Skin of body (tissue), 3 donors: Measurements from ENCODE around the gene AP1M2. TPM values are rescaled to one million over a fixed set of nuclear protein-coding genes. Genes with fewer than 3 reads are reported as not detected.
"Not testable (repeated sequence)": the region's sequence is repeated elsewhere in the genome, so short reads cannot be mapped to it uniquely, and the experiment has no call there.

Experiments
- DNase-seq: peaks from one replicate; lab custom pipeline; 2025; lab: John Stamatoyannopoulos, UW
- small RNA-seq: library from RNA; depleted of rRNA; stranded (forward); fragments of <200 nt; gene quantifications from one replicate; pipeline ENCODE3, GENCODE V24; 2014; ENCODE audit warnings: low replicate concordance
- total RNA-seq: library from RNA; depleted of rRNA; stranded (reverse); fragments of >200 nt; gene quantifications from one replicate; pipeline ENCODE4 v1.2.3, GENCODE V29; 2014

Gene AP1M2
- total RNA-seq, 1 donor from 2014 or later = 18.0 TPM

GRCh38 chr19:10543059-10543419, 44.1 kb downstream of the AP1M2 start:
- DNase-seq = no peak

GRCh38 chr19:10539016-10539415, 48.1 kb downstream of the AP1M2 start:
- DNase-seq = not testable (repeated sequence)

GRCh38 chr19:10538204-10538983, 48.7 kb downstream of the AP1M2 start:
- no peak for DNase-seq

DNA sequence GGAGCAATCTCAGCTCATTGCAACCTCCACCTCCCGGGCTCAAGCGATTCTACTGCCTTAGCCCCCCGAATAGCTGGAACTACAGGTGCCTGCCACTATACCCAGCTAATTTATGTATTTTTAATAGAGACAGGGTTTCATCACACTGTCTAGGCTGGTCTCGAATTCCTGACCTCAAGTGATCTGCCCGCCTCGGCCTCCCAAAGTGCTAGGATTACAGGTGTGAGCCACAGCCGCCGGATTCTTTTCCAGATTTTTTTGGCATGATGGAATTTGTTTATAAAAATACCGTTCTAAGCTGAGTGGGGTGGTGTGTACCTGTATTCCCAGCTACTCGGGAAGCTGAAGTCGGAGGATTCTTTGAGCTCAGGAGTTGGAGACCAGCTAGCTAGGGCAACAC, 49.4 kb downstream of the AP1M2 start:
- no peak for DNase-seq

DNA sequence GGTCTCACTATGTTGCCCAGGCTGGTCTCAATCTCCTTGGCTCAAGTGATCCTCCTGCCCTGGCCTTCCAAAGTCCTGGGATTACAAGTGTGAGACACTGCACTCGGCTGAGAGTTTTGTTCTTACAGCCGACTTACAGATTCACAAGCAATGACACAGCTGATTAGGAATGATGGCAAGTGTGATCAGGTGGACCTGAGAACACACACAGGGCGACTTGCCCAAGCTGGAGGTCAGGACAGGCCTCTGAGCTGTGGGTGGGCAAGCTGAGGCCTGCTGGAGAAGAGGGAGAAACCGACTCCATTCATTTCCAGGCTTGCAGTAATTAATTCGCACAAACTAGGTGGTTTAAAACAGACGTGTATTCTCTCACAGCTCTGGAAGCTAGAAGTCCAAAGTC, 51.5 kb downstream of the AP1M2 start:
- no peak for DNase-seq

DNA sequence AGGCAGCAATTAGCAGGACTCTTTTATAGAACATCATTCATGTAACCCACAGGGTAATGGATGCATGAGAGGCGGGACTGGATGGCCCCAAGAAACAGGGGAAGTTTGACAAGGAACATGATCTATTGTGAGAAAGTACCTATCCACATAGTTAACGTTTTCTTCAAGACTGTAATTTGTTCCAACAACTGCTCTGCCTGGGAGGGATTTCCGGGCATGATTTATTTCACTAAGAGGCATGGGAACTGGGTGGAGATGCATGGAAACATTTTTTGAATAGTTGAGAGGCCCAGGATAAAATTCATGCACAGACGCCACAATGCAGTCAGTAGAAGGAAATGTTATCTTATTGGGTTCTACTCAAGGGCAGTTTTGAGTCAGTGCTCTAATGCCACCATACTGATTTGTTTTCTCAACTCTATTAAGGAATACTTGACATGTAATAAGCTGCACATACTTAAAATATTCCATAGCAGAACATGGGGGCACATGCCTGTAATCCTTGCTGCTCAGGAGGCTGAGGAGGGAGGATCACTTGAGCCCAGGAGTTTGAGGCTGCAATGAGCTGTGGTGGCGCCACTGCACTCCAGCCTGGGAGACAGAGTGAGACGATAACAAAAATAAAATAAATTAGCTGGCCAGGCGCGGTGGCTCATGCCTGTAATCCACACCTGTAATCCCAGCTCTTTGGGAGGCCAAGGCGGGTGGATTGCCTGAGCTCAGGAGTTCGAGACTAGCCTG, 53.3 kb downstream of the AP1M2 start:
- DNase-seq = peak; percentile 36

- no peak for DNase-seq
Measured at GRCh38 chr19:10532457-10532856, 54.7 kb downstream of the AP1M2 start.

GRCh38 chr19:10526887-10527286, 60.2 kb downstream of the AP1M2 start:
- not testable (repeated sequence) for DNase-seq

- no peak for DNase-seq
Measured at GRCh38 chr19:10525636-10526035, 61.5 kb downstream of the AP1M2 start.

GRCh38 chr19:10523135-10523636, 63.9 kb downstream of the AP1M2 start:
- no peak for DNase-seq

Small RNA genes within 50 kb of the gene (small RNA-seq; reads per million reads assigned to genes)
- gene MIR1238 (not detected), gene RNU7-140P (not detected)

Other genes with a start within 250 kb of the AP1M2 start
- 9.4 TPM for gene ICAM3, start 247.7 kb downstream of the AP1M2 start, total RNA-seq
- gene TYK2, start 206.7 kb downstream of the AP1M2 start, total RNA-seq = 63.6 TPM
- gene CDC37, start 183.8 kb downstream of the AP1M2 start, total RNA-seq = 80.6 TPM
- 2.4 TPM for gene PDE4A, start 166.8 kb downstream of the AP1M2 start, total RNA-seq
- gene KEAP1, start 84.0 kb downstream of the AP1M2 start, total RNA-seq = 32.8 TPM
- gene S1PR5, start 69.9 kb downstream of the AP1M2 start, total RNA-seq = 6.6 TPM
- gene ATG4D, start 43.4 kb downstream of the AP1M2 start, total RNA-seq = 11.1 TPM
- gene KRI1, start 21.3 kb downstream of the AP1M2 start, total RNA-seq = 12.0 TPM
- gene CDKN2D, start 18.3 kb downstream of the AP1M2 start, total RNA-seq = 17.2 TPM
- 49.0 TPM for gene SLC44A2, start 38.2 kb upstream of the AP1M2 start, total RNA-seq
- gene ILF3, start 67.0 kb upstream of the AP1M2 start, total RNA-seq = 98.6 TPM
- 24.0 TPM for gene QTRT1, start 114.1 kb upstream of the AP1M2 start, total RNA-seq
- gene DNM2, start 130.8 kb upstream of the AP1M2 start, total RNA-seq = 71.1 TPM
- gene TMED1, start 248.9 kb upstream of the AP1M2 start, total RNA-seq = 17.8 TPM